Testis (tissue), 2 donors: ENCODE results near the gene CLIP1.

Experiments used
- POLR2A ChIP-seq: fragments of 450-650 bp; IDR thresholded peaks from one replicate; pipeline ENCODE4 v1.6.1; 2017; ENCODE audit warnings: antibody characterized with exemption, mild to moderate bottlenecking, moderate library complexity
- TF ChIP-seq, protein P1 (sequence below), 3 experiments: fragments of 450-650 bp in 2 of 3; fragments of 200-600 bp in 1 of 3; sonication (generic) in 1 of 3; IDR thresholded peaks; one replicate each; pipeline ENCODE4 v1.5.1; 2016 to 2019; ENCODE audit warnings: antibody characterized with exemption in 3 of 3, mild to moderate bottlenecking in 2 of 3, moderate library complexity in 1 of 3

DNA sequence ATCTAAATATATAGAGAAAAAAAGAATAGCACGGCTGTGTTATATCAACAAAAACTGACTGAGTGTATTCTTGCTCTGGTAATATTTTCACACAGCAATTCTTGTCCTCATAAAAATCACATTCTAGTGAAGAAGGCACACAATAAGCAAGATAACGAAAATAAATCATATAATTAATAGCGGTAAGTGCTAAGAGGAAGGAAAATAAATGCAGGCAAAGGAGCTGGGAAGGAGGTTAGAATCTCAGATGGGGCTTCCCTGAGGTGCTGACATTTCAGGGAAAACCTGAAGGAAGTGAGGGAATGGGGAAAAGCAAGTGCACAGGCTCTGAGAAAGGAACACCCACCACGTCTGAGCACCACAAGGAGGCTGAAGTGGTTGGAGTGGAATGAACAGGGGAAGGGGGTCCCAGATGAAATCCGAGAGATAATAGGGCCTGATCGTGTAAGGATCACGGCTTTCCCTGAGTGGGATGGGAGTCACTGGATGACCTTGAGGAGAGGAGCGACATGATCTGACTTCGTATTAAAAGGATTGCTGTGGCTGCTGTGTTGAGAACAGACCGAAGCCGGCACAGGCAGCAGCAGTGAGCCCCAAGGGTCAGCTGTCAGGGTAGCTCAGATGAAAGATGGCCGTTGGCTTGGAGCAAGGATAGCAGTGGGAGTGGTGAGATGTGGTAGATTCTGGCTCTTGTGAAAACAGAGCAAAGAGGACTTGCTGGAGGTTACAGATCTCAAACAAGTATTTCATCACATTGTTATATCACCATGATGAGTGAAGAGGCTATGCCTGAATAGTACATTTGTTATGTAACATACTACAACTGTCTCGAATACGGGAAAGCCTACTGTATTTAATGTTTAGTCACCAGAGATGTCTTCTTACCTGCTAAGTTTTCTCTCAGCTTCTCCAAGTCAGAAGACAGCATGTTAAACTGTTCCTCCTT lies 89.1 kb downstream of the CLIP1 start:
- TF ChIP-seq, protein P1, sequence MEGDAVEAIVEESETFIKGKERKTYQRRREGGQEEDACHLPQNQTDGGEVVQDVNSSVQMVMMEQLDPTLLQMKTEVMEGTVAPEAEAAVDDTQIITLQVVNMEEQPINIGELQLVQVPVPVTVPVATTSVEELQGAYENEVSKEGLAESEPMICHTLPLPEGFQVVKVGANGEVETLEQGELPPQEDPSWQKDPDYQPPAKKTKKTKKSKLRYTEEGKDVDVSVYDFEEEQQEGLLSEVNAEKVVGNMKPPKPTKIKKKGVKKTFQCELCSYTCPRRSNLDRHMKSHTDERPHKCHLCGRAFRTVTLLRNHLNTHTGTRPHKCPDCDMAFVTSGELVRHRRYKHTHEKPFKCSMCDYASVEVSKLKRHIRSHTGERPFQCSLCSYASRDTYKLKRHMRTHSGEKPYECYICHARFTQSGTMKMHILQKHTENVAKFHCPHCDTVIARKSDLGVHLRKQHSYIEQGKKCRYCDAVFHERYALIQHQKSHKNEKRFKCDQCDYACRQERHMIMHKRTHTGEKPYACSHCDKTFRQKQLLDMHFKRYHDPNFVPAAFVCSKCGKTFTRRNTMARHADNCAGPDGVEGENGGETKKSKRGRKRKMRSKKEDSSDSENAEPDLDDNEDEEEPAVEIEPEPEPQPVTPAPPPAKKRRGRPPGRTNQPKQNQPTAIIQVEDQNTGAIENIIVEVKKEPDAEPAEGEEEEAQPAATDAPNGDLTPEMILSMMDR (IDR thresholded peaks at IDR 0.05): no peak
- no peak for TF ChIP-seq POLR2A
